Stimulated activated naive CD8-positive, alpha-beta T cell treated with anti-CD3 and anti-CD28 coated beads, Interleukin-15, amount 100 ng/mL, for 72 hours (primary cell): ENCODE results near the gene SLC25A45.

Source experiments
- ATAC-seq: fragments of 150-1000 bp; cut with Tn5 transposase; 2 replicates; pipeline ENCODE4 v1.10.0; 2021; ENCODE audit warnings: mild to moderate bottlenecking, moderate library complexity
- DNase-seq, 2 donors: peaks; one replicate each; pipeline ENCODE4 v3.0.0; 2021 to 2022
- H3K27ac Mint-ChIP-seq, 2 donors: one replicate each; pipeline ENCODE4 v1.8.0; 2022; ENCODE audit warnings: mild to moderate bottlenecking in 2 of 2, mixed read lengths in 2 of 2, moderate library complexity in 2 of 2
- H3K27me3 Mint-ChIP-seq: one replicate; pipeline ENCODE4 v1.8.0; 2022; ENCODE audit warnings: mixed read lengths
- H3K4me1 Mint-ChIP-seq: one replicate; pipeline ENCODE4 v1.8.0; 2022; ENCODE audit warnings: mild to moderate bottlenecking, mixed read lengths
- H3K4me3 Mint-ChIP-seq, 2 donors: one replicate each; pipeline ENCODE4 v1.8.0; 2022; ENCODE audit warnings: mild to moderate bottlenecking in 2 of 2, mixed read lengths in 2 of 2, moderate library complexity in 1 of 2
- H3K9me3 Mint-ChIP-seq, 2 donors: one replicate each; pipeline ENCODE4 v1.8.0; 2022; ENCODE audit warnings: mixed read lengths in 2 of 2

Gene SLC25A45

GRCh38 chr11:65376138-65376713 is 6.2 kb downstream of the SLC25A45 start:
- H3K27me3 Mint-ChIP-seq: no peaks in the 10 kb centered on the region
- H3K9me3 Mint-ChIP-seq: no peaks in the 10 kb centered on the region
- H3K4me1 Mint-ChIP-seq: peaks cover 24% of the 10 kb centered on the region
- DNase-seq (no peak), ATAC-seq (no peak)
- peak overlapping the region in 1 of 2 donors; percentile 59 for H3K27ac Mint-ChIP-seq
- H3K4me3 Mint-ChIP-seq: no peak overlapping the region

- no peaks in the 10 kb centered on the region for H3K27me3 Mint-ChIP-seq
- peaks cover 12% of the 10 kb centered on the region for H3K4me1 Mint-ChIP-seq
- DNase-seq: no peak
- no peaks in the 10 kb centered on the region for H3K9me3 Mint-ChIP-seq
- no peak overlapping the region for H3K4me3 Mint-ChIP-seq
- no peak overlapping the region for H3K27ac Mint-ChIP-seq
- ATAC-seq: no peak
Observed at GRCh38 chr11:65375012-65375411, 7.4 kb downstream of the SLC25A45 start.

GRCh38 chr11:65373839-65374580 is 8.4 kb downstream of the SLC25A45 start:
- Mint-ChIP-seq H3K4me1 (peaks cover 10% of the 10 kb centered on the region), H3K9me3 (no peaks in the 10 kb centered on the region), H3K27me3 (no peaks in the 10 kb centered on the region), H3K27ac (peak overlapping the region in 1 of 2 donors; percentile 86), H3K4me3 (no peak overlapping the region)
- DNase-seq (no peak), ATAC-seq (no peak)

GRCh38 chr11:65370659-65371049 is 11.8 kb downstream of the SLC25A45 start:
- no peaks in the 10 kb centered on the region for H3K4me1 Mint-ChIP-seq
- no peak overlapping the region for H3K27ac Mint-ChIP-seq
- ATAC-seq (no peak), DNase-seq (no peak)
- no peaks in the 10 kb centered on the region for H3K9me3 Mint-ChIP-seq
- no peaks in the 10 kb centered on the region for H3K27me3 Mint-ChIP-seq
- no peak overlapping the region for H3K4me3 Mint-ChIP-seq

GRCh38 chr11:65366340-65366773 is 16.1 kb downstream of the SLC25A45 start:
- peak in 1 of 2 donors; percentile 36 for DNase-seq
- H3K27me3 Mint-ChIP-seq: no peaks in the 10 kb centered on the region
- peak; percentile 79 for ATAC-seq
- H3K9me3 Mint-ChIP-seq: no peaks in the 10 kb centered on the region
- no peak overlapping the region for H3K4me3 Mint-ChIP-seq
- no peak overlapping the region for H3K27ac Mint-ChIP-seq
- peaks cover 6% of the 10 kb centered on the region for H3K4me1 Mint-ChIP-seq

- ATAC-seq: no peak
- no peaks in the 10 kb centered on the region for H3K9me3 Mint-ChIP-seq
- H3K4me1 Mint-ChIP-seq: peaks cover 6% of the 10 kb centered on the region
- no peak for DNase-seq
- H3K27me3 Mint-ChIP-seq: no peaks in the 10 kb centered on the region
- H3K27ac Mint-ChIP-seq: no peak overlapping the region
- no peak overlapping the region for H3K4me3 Mint-ChIP-seq
Observed at GRCh38 chr11:65363770-65364169, 18.7 kb downstream of the SLC25A45 start.

GRCh38 chr11:65362966-65363365 is 19.5 kb downstream of the SLC25A45 start:
- Mint-ChIP-seq H3K9me3 (no peaks in the 10 kb centered on the region), H3K27me3 (no peaks in the 10 kb centered on the region), H3K27ac (no peak overlapping the region), H3K4me3 (no peak overlapping the region), H3K4me1 (peaks cover 6% of the 10 kb centered on the region)
- ATAC-seq: no peak
- no peak for DNase-seq

- H3K9me3 Mint-ChIP-seq: no peaks in the 10 kb centered on the region
- H3K4me3 Mint-ChIP-seq: no peak overlapping the region
- H3K27ac Mint-ChIP-seq: no peak overlapping the region
Observed at GRCh38 chr11:65362320-65362931, 20.0 kb downstream of the SLC25A45 start.

GRCh38 chr11:65357856-65358356 is 24.5 kb downstream of the SLC25A45 start:
- no peak overlapping the region for H3K4me3 Mint-ChIP-seq
- H3K27me3 Mint-ChIP-seq: peaks cover 6% of the 10 kb centered on the region
- peaks cover 26% of the 10 kb centered on the region for H3K4me1 Mint-ChIP-seq
- DNase-seq: no peak
- H3K9me3 Mint-ChIP-seq: no peaks in the 10 kb centered on the region
- no peak for ATAC-seq
- H3K27ac Mint-ChIP-seq: peak overlapping the region in 1 of 2 donors; percentile 21

More at GRCh38 chr11:65362320-65362931, 20.0 kb downstream of the SLC25A45 start:
- Mint-ChIP-seq H3K27me3 (no peaks in the 10 kb centered on the region), H3K4me1 (peaks cover 6% of the 10 kb centered on the region)
- ATAC-seq (peak; percentile 59), DNase-seq (no peak)

GRCh38 chr11:65356394-65356972 is 26.0 kb downstream of the SLC25A45 start:
- Mint-ChIP-seq H3K9me3 (no peaks in the 10 kb centered on the region), H3K27ac (no peak overlapping the region), H3K4me3 (peak overlapping the region in 1 of 2 donors; percentile 50), H3K27me3 (peaks cover 6% of the 10 kb centered on the region), H3K4me1 (peaks cover 25% of the 10 kb centered on the region)
- no peak for DNase-seq
- ATAC-seq: no peak

- H3K4me1 Mint-ChIP-seq: peaks cover 25% of the 10 kb centered on the region
- DNase-seq (no peak), ATAC-seq (no peak)
- H3K4me3 Mint-ChIP-seq: peak overlapping the region; percentile 92 to 95
- H3K27me3 Mint-ChIP-seq: peaks cover 6% of the 10 kb centered on the region
- peak overlapping the region in 1 of 2 donors; percentile 1 for H3K27ac Mint-ChIP-seq
- no peaks in the 10 kb centered on the region for H3K9me3 Mint-ChIP-seq
Observed at GRCh38 chr11:65355776-65356393, 26.6 kb downstream of the SLC25A45 start.

GRCh38 chr11:65355013-65355775 is 27.3 kb downstream of the SLC25A45 start:
- peaks cover 6% of the 10 kb centered on the region for H3K27me3 Mint-ChIP-seq
- ATAC-seq: peak; percentile 43
- peak overlapping the region; percentile 92 to 95 for H3K4me3 Mint-ChIP-seq
- DNase-seq: peak; percentile 48 to 49
- H3K4me1 Mint-ChIP-seq: peaks cover 25% of the 10 kb centered on the region
- H3K9me3 Mint-ChIP-seq: no peaks in the 10 kb centered on the region
- H3K27ac Mint-ChIP-seq: peak overlapping the region; percentile 1 to 92

- H3K27ac Mint-ChIP-seq: peak within 1 kb of the TSS; percentile 1 to 92
- H3K4me3 Mint-ChIP-seq: peak within 1 kb of the TSS; percentile 92 to 95
- peaks cover 6% of the 10 kb centered on the region for H3K27me3 Mint-ChIP-seq
- peaks cover 25% of the 10 kb centered on the region for H3K4me1 Mint-ChIP-seq
- peak; percentile 96 for DNase-seq
- no peaks in the 10 kb centered on the region for H3K9me3 Mint-ChIP-seq
- peak; percentile 97 for ATAC-seq
Observed at GRCh38 chr11:65354265-65355012, 28.0 kb downstream of the SLC25A45 start, which contains the start of gene TIGD3. Gene TIGD3 (plus strand): TSS chr11:65354751. CDS start chr11:65355809, 1,058 bp downstream.

- H3K27me3 Mint-ChIP-seq: peaks cover 6% of the 10 kb centered on the region
- no peak for ATAC-seq
- H3K4me3 Mint-ChIP-seq: peak overlapping the region; percentile 41 to 71
- peaks cover 25% of the 10 kb centered on the region for H3K4me1 Mint-ChIP-seq
- no peak for DNase-seq
- H3K9me3 Mint-ChIP-seq: no peaks in the 10 kb centered on the region
- no peak overlapping the region for H3K27ac Mint-ChIP-seq
Observed at GRCh38 chr11:65353900-65354264, 28.6 kb downstream of the SLC25A45 start.
